Measurements from ENCODE around the gene TMEM59L. TPM values are rescaled to one million over a fixed set of nuclear protein-coding genes. Genes with fewer than 3 reads are reported as not detected.

Gene TMEM59L
- polyA plus RNA-seq, 1 of the 3 experiments (the other 2 are of a cell fraction) = 9.6 TPM

GRCh38 chr19:18603958-18604819, 8.5 kb upstream of the TMEM59L start:
- Histone ChIP-seq H2AFZ (ENCODE audit: low read depth) (no peak overlapping the region), H3K27ac (ENCODE audit: low read depth in 2 of 2, low read length in 1 of 2) (no peak overlapping the region), H3K4me3 (ENCODE audit: low read depth in 2 of 2, low read length in 1 of 2) (no peak overlapping the region), H3K36me3 (replicated peaks in 1 of 2; ENCODE audit: control insufficient read depth in 1 of 2, insufficient read depth in 2 of 2, low read length in 1 of 2) (no peaks in the 10 kb centered on the region), H3K79me2 (ENCODE audit: insufficient read depth) (no peaks in the 10 kb centered on the region), H3K4me2 (no peak overlapping the region), H3K4me1 (ENCODE audit: control insufficient read depth in 1 of 2, insufficient read depth in 2 of 2, low read depth in 1 of 2, low read length in 1 of 2) (no peaks in the 10 kb centered on the region; a peak in 1 of 4 replicates), H4K20me1 (ENCODE audit: insufficient read depth) (no peaks in the 10 kb centered on the region), H3K9me3 (no peaks in the 10 kb centered on the region), H3F3A (replicated peaks; ENCODE audit: insufficient read depth) (peaks cover 22% of the 10 kb centered on the region), H3K9me2 (no peaks in the 10 kb centered on the region), H3K27me3 (ENCODE audit: insufficient read depth) (peaks cover 39% of the 10 kb centered on the region), H3K9ac (no peak overlapping the region)
- DNase-seq = peak; percentile 46
- POLR2A ChIA-PET = no interaction called here
- 45% methylated on average over 14 of the region's 26 CpGs for WGBS (ENCODE audit: low lambda C conversion rate)
- CTCF ChIA-PET = interaction anchor here (0.9 to 2.8 kb wide), 9 partner anchors 9 to 262 kb away, joined by 3 to 19 read pairs (median 7); partner anchors contain the start of gene TMEM59L
- TF ChIP-seq GABPA (IDR thresholded peaks at IDR 0.05; ENCODE audit: low read depth) (no peak), FOXJ3 (CRISPR knock-in tag; IDR thresholded peaks at IDR 0.05) (no peak), IRF3 (IDR thresholded peaks at IDR 0.05; ENCODE audit: low read depth, low read length) (no peak), MEF2A (IDR thresholded peaks at IDR 0.05; ENCODE audit: borderline replicate concordance, low read depth) (no peak), MXI1 (IDR thresholded peaks at IDR 0.05; ENCODE audit: low read depth, low read length) (no peak)

- Histone ChIP-seq H3K27me3 (ENCODE audit: insufficient read depth) (peaks cover 44% of the 10 kb centered on the region), H3F3A (replicated peaks; ENCODE audit: insufficient read depth) (peaks cover 26% of the 10 kb centered on the region), H3K36me3 (replicated peaks in 1 of 2; ENCODE audit: control insufficient read depth in 1 of 2, insufficient read depth in 2 of 2, low read length in 1 of 2) (no peaks in the 10 kb centered on the region), H3K27ac (ENCODE audit: low read depth in 2 of 2, low read length in 1 of 2) (no peak overlapping the region), H3K9me3 (no peaks in the 10 kb centered on the region), H3K79me2 (ENCODE audit: insufficient read depth) (no peaks in the 10 kb centered on the region), H3K9me2 (no peaks in the 10 kb centered on the region), H4K20me1 (ENCODE audit: insufficient read depth) (no peaks in the 10 kb centered on the region), H2AFZ (ENCODE audit: low read depth) (no peak overlapping the region), H3K4me1 (ENCODE audit: control insufficient read depth in 1 of 2, insufficient read depth in 2 of 2, low read depth in 1 of 2, low read length in 1 of 2) (no peaks in the 10 kb centered on the region; a peak in 1 of 4 replicates), H3K4me2 (no peak overlapping the region), H3K9ac (no peak overlapping the region), H3K4me3 (ENCODE audit: low read depth in 2 of 2, low read length in 1 of 2) (no peak overlapping the region)
- WGBS (ENCODE audit: low lambda C conversion rate) = 58% methylated on average over 10 of the region's 10 CpGs
- TF ChIP-seq MEF2A (IDR thresholded peaks at IDR 0.05; ENCODE audit: borderline replicate concordance, low read depth) (no peak), ELF1 (IDR thresholded peaks at IDR 0.05) (no peak), FOXJ3 (CRISPR knock-in tag; IDR thresholded peaks at IDR 0.05) (no peak), ZBTB33 (IDR thresholded peaks at IDR 0.05; ENCODE audit: borderline replicate concordance, low read depth) (no peak), TEAD4 (IDR thresholded peaks at IDR 0.05; ENCODE audit: borderline replicate concordance, insufficient read depth) (no peak), REST (IDR thresholded peaks at IDR 0.05; ENCODE audit: low read depth, low read length) (no peak), MXI1 (IDR thresholded peaks at IDR 0.05; ENCODE audit: low read depth, low read length) (no peak), NFIC (IDR thresholded peaks at IDR 0.05; ENCODE audit: borderline replicate concordance) (no peak), RAD21 (IDR thresholded peaks at IDR 0.05; ENCODE audit: low read length) (no peak), FOXM1 (IDR thresholded peaks at IDR 0.05; ENCODE audit: low read depth) (no peak), USF1 (IDR thresholded peaks at IDR 0.05; ENCODE audit: borderline replicate concordance, low read depth) (no peak), EP300 (IDR thresholded peaks at IDR 0.05; ENCODE audit: borderline replicate concordance in 1 of 2, low read depth in 1 of 2, low read length in 1 of 2) (no peak), RCOR1 (IDR thresholded peaks at IDR 0.05; ENCODE audit: low read length) (no peak), JUND (IDR thresholded peaks at IDR 0.05) (no peak), SIN3A (IDR thresholded peaks at IDR 0.05; ENCODE audit: borderline replicate concordance, low read depth, low read length) (no peak), CHD2 (IDR thresholded peaks at IDR 0.05; ENCODE audit: low read length, partially characterized antibody) (no peak), MAX (IDR thresholded peaks at IDR 0.05; ENCODE audit: low read depth) (no peak)
- DNase-seq = peak; percentile 23
- CTCF ChIA-PET = interaction anchor here (0.9 to 2.8 kb wide), 7 partner anchors 10 to 262 kb away, joined by 3 to 19 read pairs (median 7); no protein-coding TSS in a partner anchor
- POLR2A ChIA-PET = no interaction called here
These were observed 7.9 kb upstream of the TMEM59L start for GRCh38 chr19:18604820-18605159.

Data from SK-N-SH (cell line).